Measurements from ENCODE around the gene DIO1. TPM values are rescaled to one million over a fixed set of nuclear protein-coding genes. Genes with fewer than 3 reads are reported as not detected.

DIO1 gene
- total RNA-seq, 1 experiment from 2014 or later, result 0.28 TPM

DNA sequence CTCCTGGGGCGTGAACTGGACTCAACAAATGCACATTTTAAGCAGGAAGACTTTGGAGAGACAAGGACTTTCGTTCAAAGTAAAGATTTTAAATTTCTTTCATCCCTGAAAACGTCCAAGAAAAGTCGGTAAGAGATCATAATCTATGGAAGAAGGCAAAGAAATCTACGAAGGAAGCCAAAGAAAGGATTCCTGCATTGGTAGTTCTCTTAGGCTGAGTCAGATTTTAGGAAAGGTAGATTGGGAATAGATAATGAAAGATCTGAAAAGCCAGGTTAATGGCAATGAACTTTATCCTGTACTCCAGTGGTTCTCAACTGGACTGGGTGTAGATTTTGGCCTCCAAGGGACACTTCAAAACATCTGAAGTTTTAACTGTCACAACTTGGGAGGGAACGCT, 49.1 kb downstream of the DIO1 start:
- Histone ChIP-seq H3K4me3 (ENCODE audit: low read depth in 2 of 2, low read length in 2 of 2) (no peak overlapping the region), H3K4me1 (ENCODE audit: control insufficient read depth, insufficient read depth, low read length) (peaks cover 19% of the 10 kb centered on the region), H3K9me3 (ENCODE audit: control insufficient read depth, insufficient read depth, low read depth, low read length) (no peaks in the 10 kb centered on the region), H3K27ac (ENCODE audit: low read length) (no peak overlapping the region), H3K36me3 (ENCODE audit: control insufficient read depth, insufficient read depth, low read length) (no peaks in the 10 kb centered on the region; the same call in none of the 2 replicates), H3K27me3 (ENCODE audit: control insufficient read depth, insufficient read depth, low read length) (no peaks in the 10 kb centered on the region)
- intact Hi-C loops (cut with micrococcal nuclease; ENCODE audit: unreplicated experiment) (no loop called here), in situ Hi-C loops (cut with HindIII; ENCODE audit: low pct_unique_long_range_greater_than_20kb, low sequenced_read_pairs) (no loop called here)
- TF ChIP-seq CTCF (IDR thresholded peaks at IDR 0.05) (no peak), POLR2AphosphoS5 (IDR thresholded peaks at IDR 0.05; ENCODE audit: low read depth, low read length) (no peak), SIN3A (IDR thresholded peaks at IDR 0.05; ENCODE audit: borderline replicate concordance, insufficient read depth, low read depth, low read length) (no peak), TCF7L2 (IDR thresholded peaks at IDR 0.05; ENCODE audit: low read depth, low read length) (no peak)
- TF ChIP-seq, protein P1, sequence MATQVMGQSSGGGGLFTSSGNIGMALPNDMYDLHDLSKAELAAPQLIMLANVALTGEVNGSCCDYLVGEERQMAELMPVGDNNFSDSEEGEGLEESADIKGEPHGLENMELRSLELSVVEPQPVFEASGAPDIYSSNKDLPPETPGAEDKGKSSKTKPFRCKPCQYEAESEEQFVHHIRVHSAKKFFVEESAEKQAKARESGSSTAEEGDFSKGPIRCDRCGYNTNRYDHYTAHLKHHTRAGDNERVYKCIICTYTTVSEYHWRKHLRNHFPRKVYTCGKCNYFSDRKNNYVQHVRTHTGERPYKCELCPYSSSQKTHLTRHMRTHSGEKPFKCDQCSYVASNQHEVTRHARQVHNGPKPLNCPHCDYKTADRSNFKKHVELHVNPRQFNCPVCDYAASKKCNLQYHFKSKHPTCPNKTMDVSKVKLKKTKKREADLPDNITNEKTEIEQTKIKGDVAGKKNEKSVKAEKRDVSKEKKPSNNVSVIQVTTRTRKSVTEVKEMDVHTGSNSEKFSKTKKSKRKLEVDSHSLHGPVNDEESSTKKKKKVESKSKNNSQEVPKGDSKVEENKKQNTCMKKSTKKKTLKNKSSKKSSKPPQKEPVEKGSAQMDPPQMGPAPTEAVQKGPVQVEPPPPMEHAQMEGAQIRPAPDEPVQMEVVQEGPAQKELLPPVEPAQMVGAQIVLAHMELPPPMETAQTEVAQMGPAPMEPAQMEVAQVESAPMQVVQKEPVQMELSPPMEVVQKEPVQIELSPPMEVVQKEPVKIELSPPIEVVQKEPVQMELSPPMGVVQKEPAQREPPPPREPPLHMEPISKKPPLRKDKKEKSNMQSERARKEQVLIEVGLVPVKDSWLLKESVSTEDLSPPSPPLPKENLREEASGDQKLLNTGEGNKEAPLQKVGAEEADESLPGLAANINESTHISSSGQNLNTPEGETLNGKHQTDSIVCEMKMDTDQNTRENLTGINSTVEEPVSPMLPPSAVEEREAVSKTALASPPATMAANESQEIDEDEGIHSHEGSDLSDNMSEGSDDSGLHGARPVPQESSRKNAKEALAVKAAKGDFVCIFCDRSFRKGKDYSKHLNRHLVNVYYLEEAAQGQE (IDR thresholded peaks at IDR 0.05; ENCODE audit: insufficient read depth in 1 of 2, low read depth in 2 of 2, low read length in 1 of 2), result no peak
- DNase-seq (ENCODE audit: low read depth, low spot score) (no peak), ATAC-seq (no peak)
- ChIA-PET CTCF (no interaction called here), POLR2A (no interaction called here)
- BruUV-seq (replicated peaks), result no TSS peak

DNA sequence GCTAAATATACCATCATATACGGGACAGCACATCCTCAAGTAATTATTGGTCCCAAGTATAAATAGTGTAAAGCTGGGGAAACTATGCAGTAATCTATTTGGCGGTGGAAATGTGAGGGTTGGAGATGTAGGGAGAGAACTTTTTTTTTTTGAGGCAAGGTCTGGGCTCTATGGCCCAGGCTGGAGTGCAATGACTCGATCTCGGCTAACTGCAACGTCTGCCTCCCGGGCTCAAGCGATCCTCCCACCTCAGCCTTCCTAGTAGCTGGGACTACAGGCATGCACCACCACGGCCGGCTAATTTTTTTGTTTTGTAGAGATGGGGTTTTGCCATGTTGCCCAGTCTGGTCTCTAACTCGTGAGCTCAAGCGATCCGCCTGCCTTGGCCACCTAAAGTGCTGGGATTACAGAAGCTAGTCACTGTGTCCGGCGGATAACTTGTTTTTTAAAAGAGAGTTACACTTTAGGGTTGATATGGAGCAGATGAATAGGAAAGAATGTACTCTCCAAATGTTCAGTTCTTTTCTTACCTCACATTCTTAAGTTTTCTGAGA, 49.6 kb downstream of the DIO1 start:
- BruUV-seq (replicated peaks), result no TSS peak
- POLR2A ChIA-PET, result interaction anchor here (0.7 kb wide), 1 partner anchor 131 kb away, joined by 3 read pairs; no protein-coding TSS in a partner anchor

More for the DNA sequence above, 49.6 kb downstream of the DIO1 start:
- Histone ChIP-seq H3K27ac (ENCODE audit: low read length) (no peak overlapping the region), H3K4me3 (ENCODE audit: low read depth in 2 of 2, low read length in 2 of 2) (no peak overlapping the region), H3K4me1 (ENCODE audit: control insufficient read depth, insufficient read depth, low read length) (peaks cover 22% of the 10 kb centered on the region), H3K27me3 (ENCODE audit: control insufficient read depth, insufficient read depth, low read length) (no peaks in the 10 kb centered on the region), H3K9me3 (ENCODE audit: control insufficient read depth, insufficient read depth, low read depth, low read length) (no peaks in the 10 kb centered on the region), H3K36me3 (ENCODE audit: control insufficient read depth, insufficient read depth, low read length) (no peaks in the 10 kb centered on the region; the same call in none of the 2 replicates)
- DNase-seq (ENCODE audit: low read depth, low spot score) (no peak), ATAC-seq (no peak)
- TF ChIP-seq, protein P1 (IDR thresholded peaks at IDR 0.05; ENCODE audit: insufficient read depth in 1 of 2, low read depth in 2 of 2, low read length in 1 of 2), result no peak
- TF ChIP-seq CTCF (IDR thresholded peaks at IDR 0.05) (no peak), POLR2AphosphoS5 (IDR thresholded peaks at IDR 0.05; ENCODE audit: low read depth, low read length) (no peak), SIN3A (IDR thresholded peaks at IDR 0.05; ENCODE audit: borderline replicate concordance, insufficient read depth, low read depth, low read length) (no peak), TCF7L2 (IDR thresholded peaks at IDR 0.05; ENCODE audit: low read depth, low read length) (no peak)
- intact Hi-C loops (cut with micrococcal nuclease; ENCODE audit: unreplicated experiment), result no loop called here
- CTCF ChIA-PET, result interaction anchor here (0.7 kb wide), 1 partner anchor 56 kb away, joined by 3 read pairs; no protein-coding TSS in a partner anchor
- in situ Hi-C loops (cut with HindIII; ENCODE audit: low pct_unique_long_range_greater_than_20kb, low sequenced_read_pairs), result no loop called here

All from Panc1 (cell line).